Astrocyte (in vitro differentiated cells and primary cell): Measurements from ENCODE around the gene C16orf96. TPM values are rescaled to one million over a fixed set of nuclear protein-coding genes. Genes with fewer than 3 reads are reported as not detected.

Source experiments
- DNase-seq: peaks from one replicate; pipeline ENCODE4 v3.0.0-alpha.2; 2010; ENCODE audit warnings: low read depth
- FAIRE-seq: peaks from 2 replicates; lab custom pipeline; 2011; peaks lifted over from hg19 to GRCh38; lab: Jason Lieb, UNC
- H2AFZ ChIP-seq: 2 replicates; pipeline ENCODE4 v1.6.0; 2012; ENCODE audit warnings: low read depth, low read length, inconsistent platforms
- H3K27ac ChIP-seq: 2 replicates; pipeline ENCODE4 v1.5.1; 2011; ENCODE audit warnings: low read depth, low read length, inconsistent platforms
- H3K27me3 ChIP-seq: 2 replicates; pipeline ENCODE4 v1.6.0; 2011; ENCODE audit warnings: low read length, inconsistent platforms; ENCODE audit not compliant: insufficient read depth
- H3K36me3 ChIP-seq: 2 replicates; pipeline ENCODE4 v1.5.1; 2011; ENCODE audit warnings: low read length, inconsistent platforms; ENCODE audit not compliant: insufficient read depth
- H3K4me1 ChIP-seq: 2 replicates; pipeline ENCODE4 v1.5.1; 2011; ENCODE audit warnings: low read length, inconsistent platforms; ENCODE audit not compliant: insufficient read depth
- H3K4me2 ChIP-seq: 2 replicates; pipeline ENCODE4 v1.6.0; 2012; ENCODE audit warnings: low read length, inconsistent platforms
- H3K4me3 ChIP-seq: 2 replicates; pipeline ENCODE4 v1.5.1; 2011; ENCODE audit warnings: low read depth, mild to moderate bottlenecking, low read length, inconsistent platforms; ENCODE audit not compliant: insufficient read depth
- H3K79me2 ChIP-seq: 2 replicates; pipeline ENCODE4 v1.6.0; 2012; ENCODE audit warnings: mild to moderate bottlenecking, low read length, inconsistent platforms; ENCODE audit not compliant: insufficient read depth
- H3K9ac ChIP-seq: 2 replicates; pipeline ENCODE4 v1.6.0; 2012; ENCODE audit warnings: mild to moderate bottlenecking, low read length, inconsistent platforms
- H3K9me3 ChIP-seq: 2 replicates; pipeline ENCODE4 v1.5.1; 2012; ENCODE audit warnings: low read depth, mild to moderate bottlenecking, low read length, inconsistent platforms; ENCODE audit not compliant: insufficient read depth
- H4K20me1 ChIP-seq: 2 replicates; pipeline ENCODE4 v1.6.0; 2012; ENCODE audit warnings: low read length, inconsistent platforms; ENCODE audit not compliant: insufficient read depth
- H3K27ac Mint-ChIP-seq: one replicate; pipeline ENCODE4 v1.8.0; 2021; ENCODE audit warnings: mild to moderate bottlenecking, mixed read lengths; ENCODE audit not compliant: unreplicated experiment
- H3K27me3 Mint-ChIP-seq: one replicate; pipeline ENCODE4 v1.8.0; 2021; ENCODE audit warnings: low read depth, mixed read lengths; ENCODE audit not compliant: unreplicated experiment
- H3K36me3 Mint-ChIP-seq: one replicate; pipeline ENCODE4 v1.8.0; 2021; ENCODE audit warnings: low read depth, mixed read lengths; ENCODE audit not compliant: unreplicated experiment
- H3K4me1 Mint-ChIP-seq: one replicate; pipeline ENCODE4 v1.8.0; 2021; ENCODE audit warnings: low read depth, mixed read lengths; ENCODE audit not compliant: unreplicated experiment
- H3K4me3 Mint-ChIP-seq: one replicate; pipeline ENCODE4 v1.8.0; 2021; ENCODE audit warnings: mild to moderate bottlenecking, moderate library complexity, mixed read lengths; ENCODE audit not compliant: unreplicated experiment
- H3K9me3 Mint-ChIP-seq: one replicate; pipeline ENCODE4 v1.8.0; 2021; ENCODE audit warnings: mild to moderate bottlenecking, mixed read lengths; ENCODE audit not compliant: unreplicated experiment
- CTCF ChIP-seq: IDR thresholded peaks from 2 replicates; pipeline ENCODE4 v1.5.1; 2011; ENCODE audit warnings: low read depth, mild to moderate bottlenecking, inconsistent platforms, low read length, moderate library complexity; ENCODE audit not compliant: insufficient read depth
- EZH2 ChIP-seq: IDR thresholded peaks from 2 replicates; pipeline ENCODE4 v1.6.1; 2012; ENCODE audit warnings: mild to moderate bottlenecking, low read length, inconsistent platforms; ENCODE audit not compliant: insufficient read depth
- total RNA-seq: library from RNA; stranded (reverse); gene quantifications from 2 replicates; pipeline ENCODE4 v1.2.1, GENCODE V29; 2021

Gene C16orf96
- total RNA-seq, 1 donor from 2014 or later, result 0.20 TPM

GRCh38 chr16:4583906-4584305 is 27.8 kb downstream of the C16orf96 start:
- Mint-ChIP-seq H3K4me1 (no peaks in the 10 kb centered on the region), H3K4me3 (no peak overlapping the region), H3K36me3 (no peaks in the 10 kb centered on the region), H3K27ac (no peak overlapping the region), H3K9me3 (peaks cover 2% of the 10 kb centered on the region), H3K27me3 (peaks cover 14% of the 10 kb centered on the region)
- Histone ChIP-seq H3K4me1 (no peaks in the 10 kb centered on the region), H3K4me3 (no peak overlapping the region), H4K20me1 (no peaks in the 10 kb centered on the region), H3K36me3 (no peaks in the 10 kb centered on the region), H3K9me3 (no peaks in the 10 kb centered on the region), H3K79me2 (no peaks in the 10 kb centered on the region), H3K4me2 (no peak overlapping the region), H3K27me3 (peaks cover 9% of the 10 kb centered on the region), H2AFZ (no peak overlapping the region), H3K9ac (no peak overlapping the region), H3K27ac (no peak overlapping the region)
- FAIRE-seq (no peak), DNase-seq (no peak)
- TF ChIP-seq EZH2 (no peak), CTCF (no peak)

- TF ChIP-seq CTCF (no peak), EZH2 (no peak)
- H2AFZ ChIP-seq, result no peak overlapping the region
- H3K4me2 ChIP-seq, result no peak overlapping the region
- no peak overlapping the region for H3K27ac ChIP-seq
- H3K36me3 Mint-ChIP-seq, result no peaks in the 10 kb centered on the region
- H3K9ac ChIP-seq, result no peak overlapping the region
- DNase-seq (no peak), FAIRE-seq (no peak)
- peaks cover 2% of the 10 kb centered on the region for H3K9me3 Mint-ChIP-seq
- no peak overlapping the region for H3K27ac Mint-ChIP-seq
- peaks cover 9% of the 10 kb centered on the region for H3K27me3 ChIP-seq
- H3K27me3 Mint-ChIP-seq, result peaks cover 14% of the 10 kb centered on the region
- no peaks in the 10 kb centered on the region for H3K79me2 ChIP-seq
- H3K4me1 Mint-ChIP-seq, result no peaks in the 10 kb centered on the region
- no peaks in the 10 kb centered on the region for H4K20me1 ChIP-seq
- no peaks in the 10 kb centered on the region for H3K36me3 ChIP-seq
- no peak overlapping the region for H3K4me3 ChIP-seq
- no peaks in the 10 kb centered on the region for H3K9me3 ChIP-seq
- H3K4me1 ChIP-seq, result no peaks in the 10 kb centered on the region
- no peak overlapping the region for H3K4me3 Mint-ChIP-seq
These were observed 30.2 kb downstream of the C16orf96 start for GRCh38 chr16:4586291-4586690.

- FAIRE-seq (no peak), DNase-seq (no peak)
- TF ChIP-seq EZH2 (no peak), CTCF (no peak)
- peak overlapping the region; percentile 41 for H3K27ac Mint-ChIP-seq
- Histone ChIP-seq H3K36me3 (no peaks in the 10 kb centered on the region), H3K4me3 (no peak overlapping the region), H3K4me2 (no peak overlapping the region), H3K4me1 (no peaks in the 10 kb centered on the region), H3K9me3 (no peaks in the 10 kb centered on the region), H3K9ac (no peak overlapping the region), H3K27ac (no peak overlapping the region), H3K27me3 (peaks cover 9% of the 10 kb centered on the region), H3K79me2 (no peaks in the 10 kb centered on the region), H4K20me1 (no peaks in the 10 kb centered on the region), H2AFZ (no peak overlapping the region)
- H3K36me3 Mint-ChIP-seq, result no peaks in the 10 kb centered on the region
- H3K4me3 Mint-ChIP-seq, result no peak overlapping the region
- H3K9me3 Mint-ChIP-seq, result peaks cover 2% of the 10 kb centered on the region
- H3K4me1 Mint-ChIP-seq, result no peaks in the 10 kb centered on the region
- peaks cover 19% of the 10 kb centered on the region for H3K27me3 Mint-ChIP-seq
These were observed 32.2 kb downstream of the C16orf96 start for GRCh38 chr16:4588386-4588785.
